ENCODE results near the gene SACS. TPM values are rescaled to one million over a fixed set of nuclear protein-coding genes. Genes with fewer than 3 reads are reported as not detected.

SACS gene
- total RNA-seq, 4 donors from 2014 or later, result 7.1 to 9.3 (median 8.3) TPM

GRCh38 chr13:23352161-23352560 lies 81.3 kb downstream of the SACS start:
- no peak overlapping the region for H3K4me3 ChIP-seq (replicated peaks in 1 of 3)
- no peaks in the 10 kb centered on the region for H3K9me3 ChIP-seq
- H3K4me1 ChIP-seq, result no peaks in the 10 kb centered on the region
- DNase-seq, result no peak
- peaks cover 0 to 5% of the 10 kb centered on the region in 2 donors for H3K36me3 ChIP-seq
- no peak overlapping the region for H3K27ac ChIP-seq
- TF ChIP-seq CTCF (IDR thresholded peaks at IDR 0.05) (no peak), POLR2A (IDR thresholded peaks at IDR 0.05) (no peak)
- WGBS, 2 donors, result 63 to 76% methylated on average over 4 of the region's 4 CpGs
- intact Hi-C loops (cut with DNase I), result no loop called here
- H3K27me3 ChIP-seq, result no peaks in the 10 kb centered on the region

- intact Hi-C loops (cut with DNase I), result no loop called here
- Histone ChIP-seq H3K27ac (no peak overlapping the region), H3K27me3 (no peaks in the 10 kb centered on the region), H3K4me1 (no peaks in the 10 kb centered on the region), H3K36me3 (no peaks in the 10 kb centered on the region), H3K4me3 (replicated peaks in 1 of 3) (no peak overlapping the region), H3K9me3 (no peaks in the 10 kb centered on the region)
- 87 to 90% methylated on average over 3 of the region's 3 CpGs for WGBS, 2 donors
- no peak for DNase-seq
- no peak for TF ChIP-seq CTCF (IDR thresholded peaks at IDR 0.05)
- TF ChIP-seq POLR2A (IDR thresholded peaks at IDR 0.05), result no peak
These were observed 83.5 kb downstream of the SACS start for GRCh38 chr13:23350009-23350408.

GRCh38 chr13:23349161-23349897 lies 84.2 kb downstream of the SACS start:
- WGBS, 2 donors, result 95% methylated on average over 4 of the region's 4 CpGs
- H3K36me3 ChIP-seq, result no peaks in the 10 kb centered on the region
- H3K4me3 ChIP-seq (replicated peaks in 1 of 3), result no peak overlapping the region
- H3K9me3 ChIP-seq, result no peaks in the 10 kb centered on the region
- intact Hi-C loops (cut with DNase I), result no loop called here
- no peak for DNase-seq
- no peaks in the 10 kb centered on the region for H3K27me3 ChIP-seq
- H3K4me1 ChIP-seq, result no peaks in the 10 kb centered on the region
- TF ChIP-seq CTCF (IDR thresholded peaks at IDR 0.05) (no peak), POLR2A (IDR thresholded peaks at IDR 0.05) (no peak)
- no peak overlapping the region for H3K27ac ChIP-seq

GRCh38 chr13:23348262-23349127 lies 85.0 kb downstream of the SACS start:
- 90 to 92% methylated on average over 4 of the region's 4 CpGs for WGBS, 2 donors
- TF ChIP-seq CTCF (IDR thresholded peaks at IDR 0.05), result no peak
- no peak for TF ChIP-seq POLR2A (IDR thresholded peaks at IDR 0.05)
- intact Hi-C loops (cut with DNase I), result no loop called here
- Histone ChIP-seq H3K27ac (no peak overlapping the region), H3K36me3 (no peaks in the 10 kb centered on the region), H3K4me3 (replicated peaks in 1 of 3) (no peak overlapping the region), H3K9me3 (no peaks in the 10 kb centered on the region), H3K4me1 (no peaks in the 10 kb centered on the region), H3K27me3 (no peaks in the 10 kb centered on the region)
- no peak for DNase-seq

- Histone ChIP-seq H3K27ac (no peak overlapping the region), H3K36me3 (no peaks in the 10 kb centered on the region), H3K4me1 (no peaks in the 10 kb centered on the region), H3K27me3 (no peaks in the 10 kb centered on the region), H3K4me3 (replicated peaks in 1 of 3) (no peak overlapping the region), H3K9me3 (no peaks in the 10 kb centered on the region)
- DNase-seq, result no peak
- TF ChIP-seq CTCF (IDR thresholded peaks at IDR 0.05) (no peak), POLR2A (IDR thresholded peaks at IDR 0.05) (no peak)
- WGBS, 2 donors, result 96 to 100% methylated on average over 1 of the region's 1 CpG
- intact Hi-C loops (cut with DNase I), result no loop called here
These were observed 85.9 kb downstream of the SACS start for GRCh38 chr13:23347601-23348000.
